ENCODE results near the gene ZKSCAN8.

GRCh38 chr6:28135393-28135792, 6.3 kb upstream of the ZKSCAN8 start:
- no peak for TF ChIP-seq CTCF (IDR thresholded peaks at IDR 0.05; ENCODE audit: insufficient read depth, low read depth, low read length)
- TF ChIP-seq EZH2 (IDR thresholded peaks at IDR 0.05; ENCODE audit: insufficient read depth, low read length): no peak
